Measurements from ENCODE around the gene FOXP1. TPM values are rescaled to one million over a fixed set of nuclear protein-coding genes. Genes with fewer than 3 reads are reported as not detected.
A peak's percentile ranks its signal among the peaks of the same experiment; 100 is the strongest.

The FOXP1 gene
- total RNA-seq, 4 donors from 2014 or later, result 181 to 225 (median 205) TPM

- Histone ChIP-seq H3K9me3 (no peaks in the 10 kb centered on the region), H3K36me3 (no peaks in the 10 kb centered on the region), H3K27me3 (no peaks in the 10 kb centered on the region), H3K4me1 (peaks cover 4 to 62% (median 41%) of the 10 kb centered on the region in 4 donors), H3K4me3 (no peak overlapping the region), H3K27ac (replicated peaks in 1 of 4) (peak overlapping the region; percentile 52 to 69 (median 60))
- TF ChIP-seq POLR2AphosphoS5 (IDR thresholded peaks at IDR 0.05) (peak in 1 of 2 donors; percentile 17), POLR2A (IDR thresholded peaks at IDR 0.05; ENCODE audit: low read depth) (no peak)
- 64% methylated on average over 7 of the region's 7 CpGs for WGBS
- DNase-seq (ENCODE audit: extremely low spot score), result no peak
- intact Hi-C loops (cut with DNase I), result loop anchor here (5.0 kb wide), 1 partner anchor 48 kb away; no protein-coding TSS in a partner anchor
Observed at GRCh38 chr3:71254281-71255057, 329.1 kb downstream of the FOXP1 start.

- no peak overlapping the region for H3K27ac ChIP-seq (replicated peaks in 1 of 4)
- intact Hi-C loops (cut with DNase I), result no loop called here
Observed at GRCh38 chr3:71253169-71253568, 330.4 kb downstream of the FOXP1 start.

GRCh38 chr3:71252466-71252865, 331.1 kb downstream of the FOXP1 start:
- H3K27me3 ChIP-seq, result no peaks in the 10 kb centered on the region
- TF ChIP-seq POLR2A (IDR thresholded peaks at IDR 0.05; ENCODE audit: low read depth), result no peak
- TF ChIP-seq, protein P1, sequence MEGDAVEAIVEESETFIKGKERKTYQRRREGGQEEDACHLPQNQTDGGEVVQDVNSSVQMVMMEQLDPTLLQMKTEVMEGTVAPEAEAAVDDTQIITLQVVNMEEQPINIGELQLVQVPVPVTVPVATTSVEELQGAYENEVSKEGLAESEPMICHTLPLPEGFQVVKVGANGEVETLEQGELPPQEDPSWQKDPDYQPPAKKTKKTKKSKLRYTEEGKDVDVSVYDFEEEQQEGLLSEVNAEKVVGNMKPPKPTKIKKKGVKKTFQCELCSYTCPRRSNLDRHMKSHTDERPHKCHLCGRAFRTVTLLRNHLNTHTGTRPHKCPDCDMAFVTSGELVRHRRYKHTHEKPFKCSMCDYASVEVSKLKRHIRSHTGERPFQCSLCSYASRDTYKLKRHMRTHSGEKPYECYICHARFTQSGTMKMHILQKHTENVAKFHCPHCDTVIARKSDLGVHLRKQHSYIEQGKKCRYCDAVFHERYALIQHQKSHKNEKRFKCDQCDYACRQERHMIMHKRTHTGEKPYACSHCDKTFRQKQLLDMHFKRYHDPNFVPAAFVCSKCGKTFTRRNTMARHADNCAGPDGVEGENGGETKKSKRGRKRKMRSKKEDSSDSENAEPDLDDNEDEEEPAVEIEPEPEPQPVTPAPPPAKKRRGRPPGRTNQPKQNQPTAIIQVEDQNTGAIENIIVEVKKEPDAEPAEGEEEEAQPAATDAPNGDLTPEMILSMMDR (IDR thresholded peaks at IDR 0.05), result no peak
- no peak for TF ChIP-seq POLR2AphosphoS5 (IDR thresholded peaks at IDR 0.05)
- TF ChIP-seq EP300 (IDR thresholded peaks at IDR 0.05), result no peak
- intact Hi-C loops (cut with DNase I), result no loop called here
- peaks cover 20 to 67% (median 47%) of the 10 kb centered on the region in 4 donors for H3K4me1 ChIP-seq
- no peaks in the 10 kb centered on the region for H3K36me3 ChIP-seq
- no peaks in the 10 kb centered on the region for H3K9me3 ChIP-seq
- WGBS, result 97% methylated on average over 2 of the region's 2 CpGs
- H3K27ac ChIP-seq (replicated peaks in 1 of 4), result peak overlapping the region in 1 of 4 donors; percentile 7
- no peak overlapping the region for H3K4me3 ChIP-seq
- no peak for DNase-seq (ENCODE audit: extremely low spot score)

More at GRCh38 chr3:71253169-71253568, 330.4 kb downstream of the FOXP1 start:
- 93% methylated on average over 2 of the region's 2 CpGs for WGBS
- TF ChIP-seq EP300 (IDR thresholded peaks at IDR 0.05), result no peak
- DNase-seq (ENCODE audit: extremely low spot score), result no peak
- H3K9me3 ChIP-seq, result no peaks in the 10 kb centered on the region
- no peak overlapping the region for H3K4me3 ChIP-seq
- peaks cover 16 to 66% (median 46%) of the 10 kb centered on the region in 4 donors for H3K4me1 ChIP-seq
- H3K36me3 ChIP-seq, result no peaks in the 10 kb centered on the region
- no peaks in the 10 kb centered on the region for H3K27me3 ChIP-seq

DNA sequence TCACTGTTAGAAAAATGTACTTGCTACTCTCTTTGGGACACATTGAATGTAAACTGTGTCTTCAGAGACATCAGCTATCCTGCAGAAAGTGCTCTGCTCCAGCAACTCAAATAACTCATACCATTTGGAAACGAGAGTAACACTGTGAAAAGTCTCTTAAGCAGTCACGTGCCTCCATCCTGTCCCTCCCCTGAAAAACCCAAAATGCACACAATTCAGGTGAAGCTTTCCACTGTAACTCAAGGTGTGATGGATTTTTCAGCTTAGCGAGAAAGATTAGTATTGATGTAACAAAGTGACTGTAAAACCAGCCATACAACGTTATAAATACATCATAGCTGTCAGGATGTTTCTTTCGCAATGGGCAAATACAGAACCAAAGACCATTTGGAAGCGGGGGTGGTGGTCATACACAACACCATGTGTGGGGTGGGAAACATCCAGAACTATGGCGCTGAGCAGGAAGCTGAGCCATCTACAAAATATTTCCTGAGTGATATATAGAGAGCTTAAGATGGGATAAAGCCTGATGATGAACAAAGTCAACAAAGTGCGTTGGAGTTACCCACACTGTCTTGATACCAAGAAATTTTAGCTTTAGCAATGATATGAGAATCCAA, 332.3 kb downstream of the FOXP1 start:
- no peaks in the 10 kb centered on the region for H3K9me3 ChIP-seq
- H3K27me3 ChIP-seq, result no peaks in the 10 kb centered on the region
- peaks cover 24 to 79% (median 59%) of the 10 kb centered on the region in 4 donors for H3K4me1 ChIP-seq
- no peaks in the 10 kb centered on the region for H3K36me3 ChIP-seq
- intact Hi-C loops (cut with DNase I), result no loop called here
- TF ChIP-seq POLR2A (IDR thresholded peaks at IDR 0.05; ENCODE audit: low read depth) (no peak), POLR2AphosphoS5 (IDR thresholded peaks at IDR 0.05) (no peak), EP300 (IDR thresholded peaks at IDR 0.05) (no peak)
- TF ChIP-seq, protein P1 (IDR thresholded peaks at IDR 0.05), result no peak
- DNase-seq (ENCODE audit: extremely low spot score), result no peak
- no peak overlapping the region for H3K27ac ChIP-seq (replicated peaks in 1 of 4)
- 68% methylated on average over 8 of the region's 8 CpGs for WGBS
- no peak overlapping the region for H3K4me3 ChIP-seq

DNA sequence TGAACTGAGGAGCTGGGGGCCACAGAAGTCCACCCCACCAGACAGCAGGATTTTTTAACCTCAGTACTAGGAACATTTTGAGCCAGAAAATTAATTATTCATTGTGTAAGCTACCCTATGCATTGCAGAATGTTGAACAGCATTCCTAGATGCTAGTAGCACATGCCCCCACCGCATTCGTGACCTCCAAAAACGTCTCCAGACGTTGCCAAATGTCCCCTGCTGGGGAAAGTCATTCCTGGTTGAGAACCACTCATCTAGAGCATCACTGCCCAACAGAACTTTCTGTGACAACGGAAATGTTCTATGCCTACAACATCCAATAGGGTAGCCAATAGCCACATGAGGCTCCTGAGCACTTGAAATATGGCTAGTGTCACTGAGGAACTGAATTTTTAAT, 333.5 kb downstream of the FOXP1 start:
- no peak for DNase-seq (ENCODE audit: extremely low spot score)
- intact Hi-C loops (cut with DNase I), result no loop called here
- TF ChIP-seq EP300 (IDR thresholded peaks at IDR 0.05) (no peak), POLR2A (IDR thresholded peaks at IDR 0.05; ENCODE audit: low read depth) (no peak), POLR2AphosphoS5 (IDR thresholded peaks at IDR 0.05) (no peak)
- TF ChIP-seq, protein P1 (IDR thresholded peaks at IDR 0.05), result no peak
- no peaks in the 10 kb centered on the region for H3K27me3 ChIP-seq
- 98% methylated on average over 5 of the region's 5 CpGs for WGBS
- no peak overlapping the region for H3K4me3 ChIP-seq
- no peaks in the 10 kb centered on the region for H3K36me3 ChIP-seq
- H3K9me3 ChIP-seq, result no peaks in the 10 kb centered on the region
- peaks cover 35 to 85% (median 67%) of the 10 kb centered on the region in 4 donors for H3K4me1 ChIP-seq
- peak overlapping the region in 3 of 4 donors; percentile 16 to 86 (median 26) for H3K27ac ChIP-seq (replicated peaks in 1 of 4)

Measured in esophagus muscularis mucosa (tissue), 4 donors.